Measurements from ENCODE around the gene DESI1.
"Not testable (repeated sequence)": the region's sequence is repeated elsewhere in the genome, so short reads cannot be mapped to it uniquely, and the experiment has no call there.

The DESI1 gene

DNA sequence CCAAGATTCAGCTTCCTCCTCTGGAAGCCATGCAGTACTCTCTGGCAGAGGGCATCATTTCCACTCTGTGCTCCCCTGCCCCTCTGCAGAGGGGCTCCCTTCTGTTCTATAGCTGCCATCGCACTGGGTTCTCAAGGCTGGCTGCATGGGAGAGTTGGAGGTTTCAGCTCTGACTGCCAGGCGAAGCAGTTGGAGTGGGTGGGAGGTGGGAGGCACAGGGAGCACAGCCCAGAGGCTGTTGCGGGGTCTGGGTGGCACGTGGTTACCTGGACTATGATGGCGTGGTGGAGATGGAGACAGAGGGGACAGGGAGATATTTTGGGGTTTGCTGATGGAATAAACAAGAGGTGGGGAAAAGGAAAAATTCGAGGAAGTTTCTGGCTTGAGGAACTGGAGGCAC, 36.0 kb downstream of the DESI1 start:
- Histone ChIP-seq H3K9me3 (ENCODE audit: control insufficient read depth in 1 of 2, low read length in 2 of 2) (no peaks in the 10 kb centered on the region), H3K4me1 (ENCODE audit: control insufficient read depth in 1 of 2, insufficient read depth in 2 of 2, low read length in 2 of 2) (peaks cover 0 to 14% of the 10 kb centered on the region in 2 donors), H3K27me3 (ENCODE audit: low read depth, low read length) (no peaks in the 10 kb centered on the region), H3K27ac (ENCODE audit: low read length) (no peak overlapping the region), H3K36me3 (ENCODE audit: control insufficient read depth in 1 of 2, insufficient read depth in 2 of 2, low read length in 2 of 2) (peaks cover 28 to 37% of the 10 kb centered on the region in 2 donors), H3K4me3 (ENCODE audit: low read depth in 1 of 2, low read length in 2 of 2) (no peak overlapping the region)

DNA sequence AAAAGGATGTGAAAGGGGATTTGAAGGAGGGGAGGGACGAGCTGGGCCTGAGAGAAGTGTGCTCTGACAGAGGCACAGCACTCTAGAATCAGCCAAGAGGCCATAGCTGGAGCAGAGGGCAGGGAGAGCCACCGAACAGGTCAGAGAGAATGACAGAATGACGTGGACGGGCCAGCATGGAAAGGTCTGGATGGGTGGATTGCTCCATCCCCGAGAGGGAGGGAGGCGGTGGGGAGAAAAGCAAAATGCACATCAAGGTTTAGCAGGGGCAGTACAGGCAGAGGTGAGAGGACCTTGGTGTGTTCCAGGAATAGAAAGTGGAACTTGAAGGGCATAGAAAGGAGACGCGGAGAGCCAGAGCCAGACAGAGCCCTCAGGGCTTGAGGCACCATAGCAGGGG, 38.1 kb downstream of the DESI1 start:
- H3K9me3 ChIP-seq (ENCODE audit: control insufficient read depth in 1 of 2, low read length in 2 of 2), result no peaks in the 10 kb centered on the region
- H3K36me3 ChIP-seq (ENCODE audit: control insufficient read depth in 1 of 2, insufficient read depth in 2 of 2, low read length in 2 of 2), result peaks cover 39 to 56% of the 10 kb centered on the region in 2 donors
- no peak overlapping the region for H3K4me3 ChIP-seq (ENCODE audit: low read depth in 1 of 2, low read length in 2 of 2)
- H3K27ac ChIP-seq (ENCODE audit: low read length), result no peak overlapping the region
- no peaks in the 10 kb centered on the region for H3K27me3 ChIP-seq (ENCODE audit: low read depth, low read length)
- no peaks in the 10 kb centered on the region for H3K4me1 ChIP-seq (ENCODE audit: control insufficient read depth in 1 of 2, insufficient read depth in 2 of 2, low read length in 2 of 2)

DNA sequence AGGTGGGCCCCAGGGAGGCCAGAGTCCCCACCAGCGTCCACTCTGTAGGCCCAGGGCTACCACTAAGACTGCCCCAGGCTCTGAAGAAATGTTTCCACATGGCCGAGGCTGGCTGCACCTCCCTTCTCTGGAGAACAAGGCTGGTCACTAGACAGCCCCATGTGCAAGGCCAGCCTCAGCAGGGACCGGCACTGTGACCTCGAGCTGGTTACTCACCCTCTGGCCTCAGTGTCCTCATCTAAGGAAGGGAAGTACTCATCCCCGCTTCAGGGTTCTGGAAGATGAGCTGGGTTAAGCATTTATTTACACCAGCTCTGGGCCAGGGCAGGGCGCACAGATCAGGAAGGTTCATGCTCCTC, 40.9 kb downstream of the DESI1 start:
- Histone ChIP-seq H3K27me3 (ENCODE audit: low read depth, low read length) (no peaks in the 10 kb centered on the region), H3K36me3 (ENCODE audit: control insufficient read depth in 1 of 2, insufficient read depth in 2 of 2, low read length in 2 of 2) (peaks cover 44 to 69% of the 10 kb centered on the region in 2 donors), H3K9me3 (ENCODE audit: control insufficient read depth in 1 of 2, low read length in 2 of 2) (no peaks in the 10 kb centered on the region), H3K4me1 (ENCODE audit: control insufficient read depth in 1 of 2, insufficient read depth in 2 of 2, low read length in 2 of 2) (peaks cover 0 to 5% of the 10 kb centered on the region in 2 donors), H3K27ac (ENCODE audit: low read length) (no peak overlapping the region), H3K4me3 (ENCODE audit: low read depth in 1 of 2, low read length in 2 of 2) (no peak overlapping the region)

DNA sequence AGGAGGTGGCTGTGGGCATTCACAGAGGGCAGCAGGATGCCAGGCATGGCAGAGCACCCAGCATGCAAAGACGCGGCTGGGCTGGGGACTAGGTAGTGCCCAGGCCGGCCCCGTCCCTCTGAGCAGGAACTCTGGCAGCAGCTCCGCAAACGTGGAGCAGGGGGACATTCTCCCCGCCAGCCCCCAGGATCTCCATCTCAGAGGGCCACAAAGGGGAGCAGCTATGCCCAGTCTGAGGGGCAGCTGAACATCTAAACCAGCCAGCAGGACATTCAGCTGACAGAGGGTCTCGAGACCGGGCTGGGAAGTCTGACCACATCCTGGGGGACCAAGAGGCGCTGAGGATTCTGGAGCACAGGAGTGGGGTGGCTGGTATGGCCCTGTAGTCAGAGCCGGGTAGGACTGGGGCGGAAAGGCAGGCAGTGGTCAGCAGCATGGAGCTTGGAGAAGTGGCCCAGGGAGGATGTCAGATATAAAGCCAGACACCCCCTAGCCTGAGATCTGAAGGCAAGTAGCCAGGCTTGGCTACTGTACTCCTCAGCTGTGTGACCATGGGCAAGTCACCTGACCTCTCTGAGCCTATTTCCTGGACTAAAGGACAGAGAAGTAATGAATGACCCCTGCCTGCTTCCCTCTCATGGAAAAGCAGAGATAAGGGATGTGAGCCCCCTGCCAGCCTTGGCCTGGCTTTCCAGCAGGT, 41.4 kb downstream of the DESI1 start:
- Histone ChIP-seq H3K9me3 (ENCODE audit: control insufficient read depth in 1 of 2, low read length in 2 of 2) (no peaks in the 10 kb centered on the region), H3K4me1 (ENCODE audit: control insufficient read depth in 1 of 2, insufficient read depth in 2 of 2, low read length in 2 of 2) (peaks cover 0 to 10% of the 10 kb centered on the region in 2 donors), H3K36me3 (ENCODE audit: control insufficient read depth in 1 of 2, insufficient read depth in 2 of 2, low read length in 2 of 2) (peaks cover 40 to 64% of the 10 kb centered on the region in 2 donors), H3K27ac (ENCODE audit: low read length) (no peak overlapping the region), H3K4me3 (ENCODE audit: low read depth in 1 of 2, low read length in 2 of 2) (no peak overlapping the region), H3K27me3 (ENCODE audit: low read depth, low read length) (no peaks in the 10 kb centered on the region)

DNA sequence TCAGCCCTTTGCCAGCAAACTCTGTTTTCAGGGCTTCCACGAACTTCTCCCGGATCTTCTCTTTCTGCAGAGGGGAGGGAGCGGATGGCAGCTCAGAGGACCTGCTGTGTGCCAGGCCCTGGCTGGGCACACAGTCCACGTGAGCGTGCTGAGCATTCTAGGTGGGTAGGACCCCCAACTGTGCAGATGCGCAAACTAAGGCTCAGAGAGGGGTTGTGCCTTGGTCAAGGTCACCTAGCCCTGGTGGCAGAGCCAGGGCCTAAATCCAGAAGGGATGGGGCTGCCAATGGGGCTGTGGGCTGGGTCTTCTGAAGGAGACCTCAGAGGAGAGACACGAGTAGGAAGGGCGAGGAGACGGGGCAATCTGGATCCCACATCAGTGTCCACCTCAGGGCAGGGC, 42.0 kb downstream of the DESI1 start:
- H3K4me3 ChIP-seq (ENCODE audit: low read depth in 1 of 2, low read length in 2 of 2), result no peak overlapping the region
- H3K9me3 ChIP-seq (ENCODE audit: control insufficient read depth in 1 of 2, low read length in 2 of 2), result no peaks in the 10 kb centered on the region
- H3K36me3 ChIP-seq (ENCODE audit: control insufficient read depth in 1 of 2, insufficient read depth in 2 of 2, low read length in 2 of 2), result peaks cover 36 to 58% of the 10 kb centered on the region in 2 donors
- no peak overlapping the region for H3K27ac ChIP-seq (ENCODE audit: low read length)
- H3K27me3 ChIP-seq (ENCODE audit: low read depth, low read length), result no peaks in the 10 kb centered on the region
- H3K4me1 ChIP-seq (ENCODE audit: control insufficient read depth in 1 of 2, insufficient read depth in 2 of 2, low read length in 2 of 2), result peaks cover 0 to 10% of the 10 kb centered on the region in 2 donors

DNA sequence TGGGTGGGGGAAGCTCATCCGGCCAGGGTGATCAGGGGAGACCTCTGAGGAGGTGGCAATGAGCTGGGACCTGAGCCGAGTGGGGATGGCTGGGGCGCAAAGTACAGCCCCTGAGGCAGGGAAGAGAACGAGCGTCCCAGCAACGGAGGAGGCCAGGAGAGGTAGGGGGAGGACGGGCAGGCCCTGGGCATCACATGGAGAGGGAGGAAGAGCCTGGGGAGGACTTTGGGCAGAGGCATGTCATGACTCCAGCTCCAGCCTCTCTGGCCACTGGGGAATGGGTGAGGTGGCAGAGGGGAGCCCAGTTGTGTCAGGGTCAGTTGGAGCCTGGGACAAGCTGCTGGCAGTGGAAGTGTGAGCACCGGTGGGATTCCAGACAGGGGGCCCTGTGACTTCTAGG, 42.7 kb downstream of the DESI1 start:
- Histone ChIP-seq H3K27ac (ENCODE audit: low read length) (no peak overlapping the region), H3K9me3 (ENCODE audit: control insufficient read depth in 1 of 2, low read length in 2 of 2) (no peaks in the 10 kb centered on the region), H3K27me3 (ENCODE audit: low read depth, low read length) (no peaks in the 10 kb centered on the region), H3K36me3 (ENCODE audit: control insufficient read depth in 1 of 2, insufficient read depth in 2 of 2, low read length in 2 of 2) (peaks cover 30 to 51% of the 10 kb centered on the region in 2 donors), H3K4me3 (ENCODE audit: low read depth in 1 of 2, low read length in 2 of 2) (no peak overlapping the region), H3K4me1 (ENCODE audit: control insufficient read depth in 1 of 2, insufficient read depth in 2 of 2, low read length in 2 of 2) (peaks cover 0 to 10% of the 10 kb centered on the region in 2 donors)

DNA sequence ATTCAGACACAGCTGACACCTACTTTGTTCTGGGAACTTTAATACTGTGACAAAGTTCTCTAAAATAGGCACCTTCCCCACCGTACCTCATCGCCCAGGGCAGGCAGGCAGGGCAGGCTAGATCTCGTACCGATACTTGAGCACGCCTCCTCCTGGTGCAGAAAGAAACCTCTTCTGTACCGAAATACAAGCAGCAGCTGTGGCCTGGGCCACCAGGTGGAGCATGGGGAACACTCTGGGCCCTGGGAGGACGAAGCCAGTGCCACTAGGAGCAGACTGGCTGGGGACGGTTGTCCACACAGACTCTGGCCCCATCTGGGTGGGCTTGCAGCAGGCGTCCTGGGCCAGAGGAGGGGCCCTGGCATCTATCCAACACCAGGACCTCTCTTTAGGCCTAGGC, 44.0 kb downstream of the DESI1 start:
- no peak overlapping the region for H3K27ac ChIP-seq (ENCODE audit: low read length)
- no peaks in the 10 kb centered on the region for H3K9me3 ChIP-seq (ENCODE audit: control insufficient read depth in 1 of 2, low read length in 2 of 2)
- H3K4me3 ChIP-seq (ENCODE audit: low read depth in 1 of 2, low read length in 2 of 2), result no peak overlapping the region
- peaks cover 22 to 38% of the 10 kb centered on the region in 2 donors for H3K36me3 ChIP-seq (ENCODE audit: control insufficient read depth in 1 of 2, insufficient read depth in 2 of 2, low read length in 2 of 2)
- H3K4me1 ChIP-seq (ENCODE audit: control insufficient read depth in 1 of 2, insufficient read depth in 2 of 2, low read length in 2 of 2), result peaks cover 0 to 10% of the 10 kb centered on the region in 2 donors
- no peaks in the 10 kb centered on the region for H3K27me3 ChIP-seq (ENCODE audit: low read depth, low read length)

DNA sequence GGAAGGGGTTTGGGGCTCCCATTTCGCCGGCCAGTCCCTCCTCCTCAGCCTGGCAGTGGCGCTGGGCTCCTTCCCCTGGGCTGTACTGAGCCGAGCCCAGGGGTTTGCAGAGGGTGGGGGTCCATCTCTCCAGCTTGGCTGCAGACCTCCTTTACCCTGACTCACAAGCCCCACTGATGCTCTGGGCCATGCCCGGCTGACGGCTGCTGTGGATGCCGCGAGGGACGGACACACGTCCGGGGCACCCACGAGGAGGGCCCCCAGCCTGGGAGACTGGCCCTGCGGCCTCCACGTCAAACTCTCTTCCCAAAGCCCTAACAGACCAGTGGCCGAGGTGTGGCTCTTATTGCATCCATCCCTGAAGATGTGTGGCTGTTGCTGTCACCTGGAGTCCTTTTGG, 45.3 kb downstream of the DESI1 start:
- H3K27ac ChIP-seq (ENCODE audit: low read length), result no peak overlapping the region
- peaks cover 22 to 37% of the 10 kb centered on the region in 2 donors for H3K36me3 ChIP-seq (ENCODE audit: control insufficient read depth in 1 of 2, insufficient read depth in 2 of 2, low read length in 2 of 2)
- peaks cover 0 to 10% of the 10 kb centered on the region in 2 donors for H3K4me1 ChIP-seq (ENCODE audit: control insufficient read depth in 1 of 2, insufficient read depth in 2 of 2, low read length in 2 of 2)

DNA sequence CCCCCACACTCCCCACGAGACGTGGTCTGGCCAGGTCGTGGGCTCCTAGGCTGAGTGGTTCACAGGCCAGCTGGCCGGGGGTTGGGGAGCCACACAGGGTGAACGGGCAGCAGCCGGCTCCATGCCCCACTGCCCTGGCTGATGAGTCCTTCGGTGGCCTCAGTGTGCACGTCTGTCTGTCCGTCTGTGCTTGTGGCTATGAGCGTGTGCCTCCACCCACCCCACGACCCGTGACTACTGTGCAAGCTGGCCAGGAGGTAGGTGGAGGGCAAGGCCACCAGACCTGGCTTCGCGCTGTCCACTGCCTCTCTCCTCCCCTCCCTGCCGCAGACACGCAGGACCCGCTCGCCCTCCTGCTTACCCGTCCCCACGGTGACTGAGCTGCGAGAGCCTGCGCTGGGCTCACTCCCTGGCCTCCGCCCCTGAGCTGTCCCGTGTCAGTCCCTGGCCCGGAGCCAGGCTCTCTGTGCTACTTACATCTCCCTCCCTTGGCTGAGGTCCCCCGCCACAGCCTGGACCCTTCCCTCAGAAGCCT, 45.9 kb downstream of the DESI1 start:
- no peak overlapping the region for H3K4me3 ChIP-seq (ENCODE audit: low read depth in 1 of 2, low read length in 2 of 2)
- H3K36me3 ChIP-seq (ENCODE audit: control insufficient read depth in 1 of 2, insufficient read depth in 2 of 2, low read length in 2 of 2), result peaks cover 18 to 32% of the 10 kb centered on the region in 2 donors
- no peak overlapping the region for H3K27ac ChIP-seq (ENCODE audit: low read length)

More for the DNA sequence above, 45.3 kb downstream of the DESI1 start:
- H3K9me3 ChIP-seq (ENCODE audit: control insufficient read depth in 1 of 2, low read length in 2 of 2), result no peaks in the 10 kb centered on the region
- no peaks in the 10 kb centered on the region for H3K27me3 ChIP-seq (ENCODE audit: low read depth, low read length)
- no peak overlapping the region for H3K4me3 ChIP-seq (ENCODE audit: low read depth in 1 of 2, low read length in 2 of 2)

DNA sequence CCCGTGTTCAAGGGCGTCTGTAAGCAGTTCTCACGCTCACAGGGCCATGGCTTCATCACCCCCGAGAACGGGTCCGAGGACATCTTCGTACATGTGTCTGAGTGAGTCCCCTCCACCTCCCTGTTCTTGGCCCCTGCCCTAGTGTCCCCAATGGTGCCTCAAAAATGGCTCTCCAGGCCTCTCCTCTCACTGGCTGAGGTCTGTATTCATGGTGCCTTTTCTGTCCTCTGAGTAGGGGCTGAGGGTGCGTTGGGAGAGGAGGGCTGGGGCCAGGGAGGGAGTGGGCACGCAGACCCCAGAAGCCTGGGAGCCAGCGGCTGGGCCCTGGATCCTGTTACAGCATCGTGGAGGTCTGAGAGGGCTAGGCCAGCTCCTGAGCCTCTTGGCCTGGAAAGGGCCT, 47.2 kb downstream of the DESI1 start:
- Histone ChIP-seq H3K27ac (ENCODE audit: low read length) (no peak overlapping the region), H3K36me3 (ENCODE audit: control insufficient read depth in 1 of 2, insufficient read depth in 2 of 2, low read length in 2 of 2) (peaks cover 12 to 20% of the 10 kb centered on the region in 2 donors), H3K4me1 (ENCODE audit: control insufficient read depth in 1 of 2, insufficient read depth in 2 of 2, low read length in 2 of 2) (peaks cover 0 to 10% of the 10 kb centered on the region in 2 donors), H3K4me3 (ENCODE audit: low read depth in 1 of 2, low read length in 2 of 2) (no peak overlapping the region), H3K9me3 (ENCODE audit: control insufficient read depth in 1 of 2, low read length in 2 of 2) (no peaks in the 10 kb centered on the region), H3K27me3 (ENCODE audit: low read depth, low read length) (no peaks in the 10 kb centered on the region)

More for the DNA sequence above, 45.9 kb downstream of the DESI1 start:
- no peaks in the 10 kb centered on the region for H3K9me3 ChIP-seq (ENCODE audit: control insufficient read depth in 1 of 2, low read length in 2 of 2)
- H3K4me1 ChIP-seq (ENCODE audit: control insufficient read depth in 1 of 2, insufficient read depth in 2 of 2, low read length in 2 of 2), result peaks cover 0 to 10% of the 10 kb centered on the region in 2 donors
- no peaks in the 10 kb centered on the region for H3K27me3 ChIP-seq (ENCODE audit: low read depth, low read length)

DNA sequence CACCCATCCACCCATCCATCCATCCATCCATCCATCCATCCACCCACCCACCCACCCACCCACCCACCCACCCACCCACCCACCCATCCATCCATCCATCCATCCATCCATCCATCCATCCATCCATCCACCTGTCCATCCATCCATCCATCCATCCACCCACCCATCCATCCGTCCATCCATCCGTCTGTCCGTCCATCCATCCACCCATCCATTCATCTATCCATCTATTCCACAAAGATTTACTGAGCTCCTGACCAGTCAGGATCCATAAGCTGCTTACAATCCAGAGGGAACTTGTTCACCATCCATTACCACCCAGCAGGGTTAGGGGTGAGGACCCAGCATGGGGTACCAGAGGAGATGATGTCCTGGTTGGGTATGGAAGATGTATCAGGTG, 48.5 kb downstream of the DESI1 start:
- H3K27me3 ChIP-seq (ENCODE audit: low read depth, low read length); H3K4me1 ChIP-seq (ENCODE audit: control insufficient read depth in 1 of 2, insufficient read depth in 2 of 2, low read length in 2 of 2); H3K9me3 ChIP-seq (ENCODE audit: control insufficient read depth in 1 of 2, low read length in 2 of 2); H3K4me3 ChIP-seq (ENCODE audit: low read depth in 1 of 2, low read length in 2 of 2); H3K27ac ChIP-seq (ENCODE audit: low read length): not testable (repeated sequence)
- peaks cover 6 to 13% of the 10 kb centered on the region in 2 donors for H3K36me3 ChIP-seq (ENCODE audit: control insufficient read depth in 1 of 2, insufficient read depth in 2 of 2, low read length in 2 of 2)

DNA sequence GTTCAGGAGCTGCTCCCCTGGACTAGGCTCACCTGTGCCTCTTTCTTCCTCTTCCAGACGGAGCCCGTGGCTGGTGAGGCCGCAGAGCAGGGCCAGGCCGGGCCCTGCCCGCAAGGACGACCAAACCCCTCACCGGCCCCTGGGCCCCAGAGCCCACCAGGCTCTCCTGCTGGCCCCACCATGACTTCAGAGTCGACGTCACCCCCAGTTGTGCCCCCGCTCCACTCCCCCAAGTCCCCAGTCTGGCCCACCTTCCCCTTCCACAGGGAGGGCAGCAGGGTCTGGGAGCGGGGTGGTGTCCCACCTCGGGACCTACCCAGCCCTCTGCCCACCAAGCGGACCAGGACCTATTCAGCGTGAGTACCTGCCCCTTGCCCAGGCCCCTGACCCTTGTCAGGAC, 49.1 kb downstream of the DESI1 start:
- Histone ChIP-seq H3K4me3 (ENCODE audit: low read depth in 1 of 2, low read length in 2 of 2) (no peak overlapping the region), H3K4me1 (ENCODE audit: control insufficient read depth in 1 of 2, insufficient read depth in 2 of 2, low read length in 2 of 2) (peaks cover 0 to 10% of the 10 kb centered on the region in 2 donors), H3K27me3 (ENCODE audit: low read depth, low read length) (no peaks in the 10 kb centered on the region), H3K27ac (ENCODE audit: low read length) (no peak overlapping the region), H3K36me3 (ENCODE audit: control insufficient read depth in 1 of 2, insufficient read depth in 2 of 2, low read length in 2 of 2) (peaks cover 3 to 13% of the 10 kb centered on the region in 2 donors), H3K9me3 (ENCODE audit: control insufficient read depth in 1 of 2, low read length in 2 of 2) (no peaks in the 10 kb centered on the region)

All from muscle layer of duodenum (tissue), 2 donors.